GM19438 (cell line): ENCODE measurements around the gene CSAD.
"Not testable (repeated sequence)": the region's sequence is repeated elsewhere in the genome, so short reads cannot be mapped to it uniquely, and the experiment has no call there.

Experiments
- ATAC-seq: cut with Tn5 transposase; IDR thresholded peaks from one replicate; pipeline ENCODE4 v1.9.1; 2021; ENCODE audit warnings: low read depth; ENCODE audit not compliant: unreplicated experiment

The CSAD gene

GRCh38 chr12:53218551-53219291 is 38.0 kb upstream of the CSAD start:
- ATAC-seq, result no peak

GRCh38 chr12:53217931-53218307 is 37.2 kb upstream of the CSAD start:
- no peak for ATAC-seq

- no peak for ATAC-seq
Observed at GRCh38 chr12:53217051-53217930, 36.6 kb upstream of the CSAD start.

- no peak for ATAC-seq
Observed at GRCh38 chr12:53215497-53215896, 34.8 kb upstream of the CSAD start.

GRCh38 chr12:53214687-53215455 is 34.1 kb upstream of the CSAD start:
- ATAC-seq, result no peak

GRCh38 chr12:53214221-53214620 is 33.5 kb upstream of the CSAD start:
- ATAC-seq, result no peak

GRCh38 chr12:53213348-53213747 is 32.6 kb upstream of the CSAD start:
- no peak for ATAC-seq

- ATAC-seq, result no peak
Observed at GRCh38 chr12:53212931-53213330, 32.2 kb upstream of the CSAD start.

- ATAC-seq, result no peak
Observed at GRCh38 chr12:53211476-53212381, 31.0 kb upstream of the CSAD start.

GRCh38 chr12:53210843-53211242 is 30.1 kb upstream of the CSAD start:
- ATAC-seq, result no peak

GRCh38 chr12:53208877-53209463 is 28.2 kb upstream of the CSAD start:
- peak; percentile 52 for ATAC-seq

- ATAC-seq, result no peak
Observed at GRCh38 chr12:53208435-53208834, 27.7 kb upstream of the CSAD start.

GRCh38 chr12:53207042-53207441 is 26.3 kb upstream of the CSAD start, which contains the start of gene ITGB7:
TSS of gene ITGB7 (minus strand) at chr12:53207251. CDS start at chr12:53200443, 6,808 bp downstream.
- peak; percentile 41 for ATAC-seq

- peak; percentile 62 for ATAC-seq
Observed at GRCh38 chr12:53205747-53206419, 25.2 kb upstream of the CSAD start.

GRCh38 chr12:53204351-53204750 is 23.6 kb upstream of the CSAD start:
- ATAC-seq, result no peak

- ATAC-seq, result not testable (repeated sequence)
Observed at GRCh38 chr12:53202316-53202715, 21.6 kb upstream of the CSAD start.

GRCh38 chr12:53201639-53202038 is 20.9 kb upstream of the CSAD start:
- no peak for ATAC-seq

GRCh38 chr12:53201177-53201541 is 20.4 kb upstream of the CSAD start:
- no peak for ATAC-seq
